Vagina (tissue), 2 donors: ENCODE data around the gene MYO19.

ENCODE experiments used
- CTCF ChIP-seq, 3 experiments: fragments of 450-650 bp in 2 of 3; fragments of 200-600 bp in 1 of 3; sonication (generic) in 1 of 3; IDR thresholded peaks; one replicate each; pipeline ENCODE4 v1.5.1; 2017 to 2019; ENCODE audit warnings: antibody characterized with exemption in 3 of 3, mild to moderate bottlenecking in 2 of 3, moderate library complexity in 2 of 3
- POLR2AphosphoS5 ChIP-seq, 2 donors: sonication (generic); formaldehyde crosslinking; IDR thresholded peaks; one replicate each; pipeline ENCODE4 v1.9.0; 2017; ENCODE audit warnings: antibody characterized with exemption in 2 of 2, mild to moderate bottlenecking in 2 of 2, low read depth in 1 of 2; ENCODE audit not compliant: insufficient read depth in 1 of 2

- TF ChIP-seq CTCF (IDR thresholded peaks at IDR 0.05), result no peak
- no peak for TF ChIP-seq POLR2AphosphoS5 (IDR thresholded peaks at IDR 0.05; ENCODE audit: insufficient read depth in 1 of 2, low read depth in 1 of 2)
Observed at GRCh38 chr17:36525113-36525512, 9.6 kb downstream of the MYO19 start.
